Activated naive CD8-positive, alpha-beta T cell treated with anti-CD3 and anti-CD28 coated beads, Interleukin-2, amount 50 U/mL, for 24 hours (primary cell): ENCODE measurements around the gene FERMT1.
"Not testable (repeated sequence)": the region's sequence is repeated elsewhere in the genome, so short reads cannot be mapped to it uniquely, and the experiment has no call there.

ENCODE experiments used
- ATAC-seq: fragments of 150-1000 bp; cut with Tn5 transposase; one replicate; pipeline ENCODE4 v1.10.0; 2021
- DNase-seq: peaks from one replicate; pipeline ENCODE4 v3.0.0; 2021
- H3K27ac Mint-ChIP-seq: one replicate; pipeline ENCODE4 v1.8.0; 2021; ENCODE audit warnings: mild to moderate bottlenecking, mixed read lengths
- H3K27me3 Mint-ChIP-seq: one replicate; pipeline ENCODE4 v1.8.0; 2021; ENCODE audit warnings: mixed read lengths
- H3K36me3 Mint-ChIP-seq: one replicate; pipeline ENCODE4 v1.8.0; 2021; ENCODE audit warnings: low read depth, mixed read lengths
- H3K4me1 Mint-ChIP-seq: one replicate; pipeline ENCODE4 v1.8.0; 2021; ENCODE audit warnings: mixed read lengths
- H3K4me3 Mint-ChIP-seq: one replicate; pipeline ENCODE4 v1.8.0; 2021; ENCODE audit warnings: mild to moderate bottlenecking, moderate library complexity, mixed read lengths
- H3K9me3 Mint-ChIP-seq: one replicate; pipeline ENCODE4 v1.8.0; 2021; ENCODE audit warnings: mixed read lengths

The FERMT1 gene

GRCh38 chr20:6046432-6046831 is 76.4 kb downstream of the FERMT1 start:
- Mint-ChIP-seq H3K4me1 (no peaks in the 10 kb centered on the region), H3K27ac (no peak overlapping the region), H3K27me3 (peaks cover 13% of the 10 kb centered on the region), H3K9me3 (no peaks in the 10 kb centered on the region), H3K36me3 (peaks cover 8% of the 10 kb centered on the region), H3K4me3 (no peak overlapping the region)
- no peak for DNase-seq
- ATAC-seq = no peak

- no peak overlapping the region for H3K27ac Mint-ChIP-seq
- peaks cover 5% of the 10 kb centered on the region for H3K27me3 Mint-ChIP-seq
- no peaks in the 10 kb centered on the region for H3K9me3 Mint-ChIP-seq
- H3K4me1 Mint-ChIP-seq = no peaks in the 10 kb centered on the region
- peaks cover 12% of the 10 kb centered on the region for H3K36me3 Mint-ChIP-seq
- no peak for ATAC-seq
- no peak overlapping the region for H3K4me3 Mint-ChIP-seq
- no peak for DNase-seq
These were observed 77.3 kb downstream of the FERMT1 start for GRCh38 chr20:6045566-6045965.

- no peak overlapping the region for H3K4me3 Mint-ChIP-seq
- ATAC-seq = no peak
- H3K27ac Mint-ChIP-seq = no peak overlapping the region
- no peak for DNase-seq
- H3K9me3 Mint-ChIP-seq = no peaks in the 10 kb centered on the region
- no peaks in the 10 kb centered on the region for H3K27me3 Mint-ChIP-seq
- H3K4me1 Mint-ChIP-seq = no peaks in the 10 kb centered on the region
- H3K36me3 Mint-ChIP-seq = peaks cover 25% of the 10 kb centered on the region
These were observed 78.7 kb downstream of the FERMT1 start for GRCh38 chr20:6044115-6044514.

- H3K36me3 Mint-ChIP-seq = peaks cover 34% of the 10 kb centered on the region
- no peak overlapping the region for H3K27ac Mint-ChIP-seq
- no peaks in the 10 kb centered on the region for H3K27me3 Mint-ChIP-seq
- no peaks in the 10 kb centered on the region for H3K4me1 Mint-ChIP-seq
- no peak for DNase-seq
- no peak overlapping the region for H3K4me3 Mint-ChIP-seq
- no peaks in the 10 kb centered on the region for H3K9me3 Mint-ChIP-seq
- peak; percentile 16 for ATAC-seq
These were observed 81.0 kb downstream of the FERMT1 start for GRCh38 chr20:6041808-6042265.

- Mint-ChIP-seq H3K4me1 (no peaks in the 10 kb centered on the region), H3K36me3 (peaks cover 34% of the 10 kb centered on the region), H3K27ac (no peak overlapping the region), H3K9me3 (no peaks in the 10 kb centered on the region), H3K4me3 (no peak overlapping the region), H3K27me3 (no peaks in the 10 kb centered on the region)
- DNase-seq (no peak), ATAC-seq (peak; percentile 17)
These were observed 81.6 kb downstream of the FERMT1 start for GRCh38 chr20:6040958-6041807.

- H3K27me3 Mint-ChIP-seq = no peaks in the 10 kb centered on the region
- H3K9me3 Mint-ChIP-seq = no peaks in the 10 kb centered on the region
- no peak overlapping the region for H3K4me3 Mint-ChIP-seq
- no peak overlapping the region for H3K27ac Mint-ChIP-seq
- DNase-seq = no peak
- H3K36me3 Mint-ChIP-seq = peaks cover 34% of the 10 kb centered on the region
- no peak for ATAC-seq
- no peaks in the 10 kb centered on the region for H3K4me1 Mint-ChIP-seq
These were observed 82.3 kb downstream of the FERMT1 start for GRCh38 chr20:6040540-6040939.

- ATAC-seq = no peak
- H3K27ac Mint-ChIP-seq = no peak overlapping the region
- no peak for DNase-seq
- peaks cover under 1% of the 10 kb centered on the region for H3K4me1 Mint-ChIP-seq
- H3K36me3 Mint-ChIP-seq = peaks cover 37% of the 10 kb centered on the region
- H3K4me3 Mint-ChIP-seq = no peak overlapping the region
- H3K9me3 Mint-ChIP-seq = no peaks in the 10 kb centered on the region
- H3K27me3 Mint-ChIP-seq = no peaks in the 10 kb centered on the region
These were observed 83.1 kb downstream of the FERMT1 start for GRCh38 chr20:6039766-6040165.

GRCh38 chr20:6038256-6038655 is 84.6 kb downstream of the FERMT1 start:
- Mint-ChIP-seq H3K36me3 (peaks cover 49% of the 10 kb centered on the region), H3K4me3 (no peak overlapping the region), H3K4me1 (peaks cover 3% of the 10 kb centered on the region), H3K9me3 (no peaks in the 10 kb centered on the region), H3K27me3 (no peaks in the 10 kb centered on the region), H3K27ac (no peak overlapping the region)
- ATAC-seq = no peak
- no peak for DNase-seq

GRCh38 chr20:6037082-6037481 is 85.7 kb downstream of the FERMT1 start:
- DNase-seq = no peak
- no peak for ATAC-seq
- no peaks in the 10 kb centered on the region for H3K27me3 Mint-ChIP-seq
- no peak overlapping the region for H3K27ac Mint-ChIP-seq
- no peak overlapping the region for H3K4me3 Mint-ChIP-seq
- H3K36me3 Mint-ChIP-seq = peaks cover 49% of the 10 kb centered on the region
- H3K4me1 Mint-ChIP-seq = peaks cover 3% of the 10 kb centered on the region
- no peaks in the 10 kb centered on the region for H3K9me3 Mint-ChIP-seq

- Mint-ChIP-seq H3K27me3 (no peaks in the 10 kb centered on the region), H3K9me3 (no peaks in the 10 kb centered on the region), H3K27ac (no peak overlapping the region), H3K36me3 (peaks cover 52% of the 10 kb centered on the region), H3K4me3 (no peak overlapping the region), H3K4me1 (peaks cover 3% of the 10 kb centered on the region)
- no peak for ATAC-seq
- DNase-seq = no peak
These were observed 86.6 kb downstream of the FERMT1 start for GRCh38 chr20:6036213-6036612.

GRCh38 chr20:6034134-6034969 is 88.5 kb downstream of the FERMT1 start:
- no peak overlapping the region for H3K4me3 Mint-ChIP-seq
- DNase-seq (no peak), ATAC-seq (no peak)
- H3K9me3 Mint-ChIP-seq = no peaks in the 10 kb centered on the region
- H3K4me1 Mint-ChIP-seq = peaks cover 11% of the 10 kb centered on the region
- H3K27ac Mint-ChIP-seq = peak overlapping the region; percentile 3
- peaks cover 45% of the 10 kb centered on the region for H3K36me3 Mint-ChIP-seq
- no peaks in the 10 kb centered on the region for H3K27me3 Mint-ChIP-seq

GRCh38 chr20:6032907-6033306 is 89.9 kb downstream of the FERMT1 start:
- peaks cover 39% of the 10 kb centered on the region for H3K36me3 Mint-ChIP-seq
- not testable (repeated sequence) for H3K27ac Mint-ChIP-seq

GRCh38 chr20:6030453-6031080 is 92.3 kb downstream of the FERMT1 start:
- ATAC-seq (no peak), DNase-seq (no peak)
- Mint-ChIP-seq H3K4me3 (no peak overlapping the region), H3K27me3 (no peaks in the 10 kb centered on the region), H3K9me3 (no peaks in the 10 kb centered on the region), H3K27ac (no peak overlapping the region), H3K36me3 (peaks cover 48% of the 10 kb centered on the region), H3K4me1 (peaks cover 21% of the 10 kb centered on the region)

More at GRCh38 chr20:6032907-6033306, 89.9 kb downstream of the FERMT1 start:
- ATAC-seq, H3K27me3 Mint-ChIP-seq, DNase-seq, H3K9me3 Mint-ChIP-seq, H3K4me3 Mint-ChIP-seq: not testable (repeated sequence)
- H3K4me1 Mint-ChIP-seq = peaks cover 15% of the 10 kb centered on the region

GRCh38 chr20:6029538-6029937 is 93.3 kb downstream of the FERMT1 start:
- Mint-ChIP-seq H3K9me3 (peaks cover 2% of the 10 kb centered on the region), H3K4me1 (peaks cover 25% of the 10 kb centered on the region), H3K27ac (no peak overlapping the region), H3K4me3 (no peak overlapping the region), H3K27me3 (no peaks in the 10 kb centered on the region), H3K36me3 (peaks cover 52% of the 10 kb centered on the region)
- ATAC-seq = no peak
- DNase-seq = no peak
